ENCODE data around the gene ADAMTS16.
"Not testable (repeated sequence)": the region's sequence is repeated elsewhere in the genome, so short reads cannot be mapped to it uniquely, and the experiment has no call there.

ADAMTS16 gene, protein sequence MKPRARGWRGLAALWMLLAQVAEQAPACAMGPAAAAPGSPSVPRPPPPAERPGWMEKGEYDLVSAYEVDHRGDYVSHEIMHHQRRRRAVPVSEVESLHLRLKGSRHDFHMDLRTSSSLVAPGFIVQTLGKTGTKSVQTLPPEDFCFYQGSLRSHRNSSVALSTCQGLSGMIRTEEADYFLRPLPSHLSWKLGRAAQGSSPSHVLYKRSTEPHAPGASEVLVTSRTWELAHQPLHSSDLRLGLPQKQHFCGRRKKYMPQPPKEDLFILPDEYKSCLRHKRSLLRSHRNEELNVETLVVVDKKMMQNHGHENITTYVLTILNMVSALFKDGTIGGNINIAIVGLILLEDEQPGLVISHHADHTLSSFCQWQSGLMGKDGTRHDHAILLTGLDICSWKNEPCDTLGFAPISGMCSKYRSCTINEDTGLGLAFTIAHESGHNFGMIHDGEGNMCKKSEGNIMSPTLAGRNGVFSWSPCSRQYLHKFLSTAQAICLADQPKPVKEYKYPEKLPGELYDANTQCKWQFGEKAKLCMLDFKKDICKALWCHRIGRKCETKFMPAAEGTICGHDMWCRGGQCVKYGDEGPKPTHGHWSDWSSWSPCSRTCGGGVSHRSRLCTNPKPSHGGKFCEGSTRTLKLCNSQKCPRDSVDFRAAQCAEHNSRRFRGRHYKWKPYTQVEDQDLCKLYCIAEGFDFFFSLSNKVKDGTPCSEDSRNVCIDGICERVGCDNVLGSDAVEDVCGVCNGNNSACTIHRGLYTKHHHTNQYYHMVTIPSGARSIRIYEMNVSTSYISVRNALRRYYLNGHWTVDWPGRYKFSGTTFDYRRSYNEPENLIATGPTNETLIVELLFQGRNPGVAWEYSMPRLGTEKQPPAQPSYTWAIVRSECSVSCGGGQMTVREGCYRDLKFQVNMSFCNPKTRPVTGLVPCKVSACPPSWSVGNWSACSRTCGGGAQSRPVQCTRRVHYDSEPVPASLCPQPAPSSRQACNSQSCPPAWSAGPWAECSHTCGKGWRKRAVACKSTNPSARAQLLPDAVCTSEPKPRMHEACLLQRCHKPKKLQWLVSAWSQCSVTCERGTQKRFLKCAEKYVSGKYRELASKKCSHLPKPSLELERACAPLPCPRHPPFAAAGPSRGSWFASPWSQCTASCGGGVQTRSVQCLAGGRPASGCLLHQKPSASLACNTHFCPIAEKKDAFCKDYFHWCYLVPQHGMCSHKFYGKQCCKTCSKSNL

DNA sequence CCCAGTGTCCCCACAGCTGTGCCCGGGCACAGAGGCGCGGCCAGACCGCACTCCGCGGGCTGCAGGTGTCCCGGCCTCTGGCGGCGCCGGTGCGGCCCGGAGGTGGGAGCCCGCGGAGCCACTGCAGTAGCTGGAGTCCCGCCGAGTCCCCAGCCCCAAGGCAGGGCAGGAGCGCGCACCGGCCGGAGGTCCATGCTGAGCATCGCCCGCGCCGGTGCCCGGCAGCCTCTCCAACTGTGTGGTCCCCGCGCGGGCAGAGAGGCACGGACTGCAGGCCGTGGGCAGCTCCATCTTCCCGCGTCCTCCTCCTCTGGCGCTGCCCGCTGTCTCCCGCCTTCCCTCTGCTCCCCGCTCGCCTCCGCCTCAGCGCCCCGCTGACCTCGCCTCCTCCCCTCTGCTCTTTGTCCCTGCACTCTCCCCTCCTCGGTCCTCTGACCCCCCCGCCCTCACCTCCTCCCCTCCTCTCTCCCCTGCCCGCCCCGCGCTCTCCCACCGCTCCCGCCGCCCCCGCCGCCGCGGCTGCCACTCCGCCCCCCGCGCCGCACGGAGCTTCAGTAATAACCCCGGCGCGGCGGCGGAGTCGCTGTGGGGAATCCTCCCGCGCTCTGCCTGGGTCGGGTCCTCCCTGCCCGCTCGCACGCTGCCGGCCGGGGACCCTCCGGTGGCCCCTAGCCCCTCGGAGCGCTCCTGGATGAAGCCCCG is at the start of gene ADAMTS16:
TSS of gene ADAMTS16 (plus strand) at position 554 of the 702 bp plus-strand sequence. CDS start at position 692, 138 bp downstream.
- no peak for DNase-seq

DNA sequence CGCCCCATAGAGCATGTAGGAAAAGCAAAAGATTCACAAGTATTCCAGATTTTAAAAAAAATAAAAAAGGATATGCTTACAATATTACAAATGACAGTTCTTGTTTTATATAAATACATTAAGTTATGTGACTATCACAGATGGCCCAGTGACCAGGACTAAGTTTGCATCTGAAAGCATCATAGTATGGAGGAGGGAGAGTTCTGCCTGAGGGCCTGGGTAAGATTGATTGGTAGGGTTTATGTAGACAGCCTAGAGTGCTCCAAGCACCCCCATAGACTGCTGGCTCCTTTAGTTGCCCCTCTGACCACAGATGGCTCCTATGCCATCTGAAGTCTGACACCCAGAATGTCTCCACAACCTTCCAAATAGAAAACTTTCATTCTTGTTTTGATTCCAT is 48.0 kb upstream of the ADAMTS16 start:
- DNase-seq: no peak

DNA sequence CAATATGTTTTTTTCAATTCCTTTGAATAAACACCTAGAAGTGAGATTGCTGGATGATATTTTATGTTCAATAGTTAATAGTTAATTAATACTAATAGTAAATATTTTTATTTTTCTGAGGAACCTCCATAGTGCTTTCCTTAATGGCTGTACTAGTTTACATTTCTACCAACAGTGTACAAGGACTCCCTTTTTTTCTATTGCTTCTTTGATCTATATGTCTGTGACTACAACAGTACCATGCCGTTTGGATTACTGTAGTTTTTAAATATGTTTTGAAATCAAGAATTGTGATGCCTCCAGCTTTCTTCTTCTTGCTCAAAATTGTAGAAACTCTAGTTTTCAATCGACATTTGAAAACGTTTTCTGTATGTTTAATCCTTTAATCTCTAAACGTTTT is 39.5 kb upstream of the ADAMTS16 start:
- no peak for DNase-seq

DNA sequence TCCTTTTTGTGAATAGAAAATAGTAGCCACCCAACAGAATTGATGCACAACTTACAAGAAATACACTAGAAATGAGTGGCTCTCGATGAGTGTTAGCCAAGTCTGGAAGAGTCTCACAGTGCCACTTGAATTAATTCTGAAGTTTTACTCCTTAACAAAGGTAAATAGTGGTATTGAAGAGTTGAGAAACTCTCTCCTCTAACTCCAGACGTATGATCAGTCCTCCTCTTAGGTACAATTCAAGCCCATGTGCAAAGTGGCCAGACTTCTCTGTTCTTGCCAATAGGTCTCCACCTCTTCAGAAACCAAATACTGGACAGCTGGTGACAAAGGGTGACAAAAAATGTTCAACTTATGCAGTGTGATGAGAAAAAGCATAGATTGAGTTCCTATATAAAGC is 38.5 kb upstream of the ADAMTS16 start:
- no peak for DNase-seq

DNA sequence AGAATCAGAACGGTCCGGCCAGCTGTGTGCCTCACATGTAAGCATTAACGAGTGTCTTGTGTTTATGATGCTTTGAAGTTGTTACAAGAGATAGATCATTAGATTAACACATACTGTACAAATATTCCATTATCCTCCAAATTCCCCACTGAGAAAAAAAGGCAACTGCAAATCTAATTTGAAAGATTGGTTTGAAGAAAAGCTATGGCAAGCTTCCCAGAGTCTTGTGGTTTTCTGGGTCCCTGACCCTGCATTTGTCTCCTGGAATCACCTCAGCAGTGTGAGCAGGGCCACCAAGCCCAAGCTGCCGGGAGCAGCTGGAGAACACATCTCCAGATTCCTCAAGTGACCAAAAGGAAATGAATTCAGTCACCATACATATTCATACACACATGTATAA is 36.9 kb upstream of the ADAMTS16 start:
- DNase-seq: no peak

DNA sequence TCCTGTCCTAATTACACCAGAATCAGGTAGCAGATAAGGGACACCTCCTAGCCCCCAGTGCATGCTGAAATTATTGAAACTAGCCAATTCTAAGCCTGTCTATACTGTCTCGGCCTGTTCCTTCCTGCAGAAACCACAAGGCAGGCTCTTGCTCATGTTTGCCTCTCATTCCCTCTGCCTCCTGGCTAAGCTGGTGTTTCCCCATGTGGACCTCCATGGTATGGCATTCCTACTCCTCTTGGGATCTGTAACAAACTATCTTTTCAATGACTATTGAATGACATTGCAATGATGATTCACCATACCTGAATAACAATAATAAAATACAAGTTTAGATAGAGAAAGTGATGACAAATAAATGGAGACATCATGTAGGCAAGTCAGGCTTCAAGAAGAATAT is 35.6 kb upstream of the ADAMTS16 start:
- no peak for DNase-seq

DNA sequence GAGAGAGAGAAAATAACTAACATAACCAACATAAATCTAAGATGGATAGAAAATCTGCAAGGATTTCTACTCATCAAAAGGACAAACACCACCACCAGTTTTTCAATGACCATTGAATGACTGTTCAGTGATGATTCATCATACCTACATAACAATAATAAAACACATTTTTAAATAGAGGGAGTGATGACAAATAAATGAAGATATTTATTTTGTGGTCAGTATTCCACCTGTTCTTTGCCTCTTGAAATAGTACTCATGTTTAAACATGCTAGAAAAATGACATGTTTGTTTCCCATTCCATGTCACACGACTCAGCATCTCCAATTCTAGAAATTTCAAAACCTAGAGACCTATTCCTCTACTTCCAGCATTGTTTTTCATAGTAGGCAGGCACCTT is 34.6 kb upstream of the ADAMTS16 start:
- no peak for DNase-seq

DNA sequence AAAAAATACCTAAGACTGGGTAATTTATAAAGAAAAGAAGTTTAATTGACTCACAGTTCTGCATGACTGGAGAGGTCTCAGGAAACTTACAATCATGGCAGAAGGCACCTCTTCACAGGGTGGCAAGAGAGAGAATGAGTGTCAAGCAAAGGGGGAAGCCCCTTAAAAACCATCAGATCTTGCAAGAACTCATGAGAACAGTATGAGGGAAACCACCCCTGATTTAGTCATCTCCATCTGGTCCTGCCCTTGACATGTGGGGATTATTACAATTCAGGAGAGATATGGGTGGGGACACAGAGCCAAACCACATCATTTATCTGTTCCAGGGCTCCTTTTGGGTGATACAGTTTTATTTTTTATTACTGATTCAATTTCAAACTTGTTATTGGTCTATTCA is 23.2 kb upstream of the ADAMTS16 start:
- DNase-seq: no peak

DNA sequence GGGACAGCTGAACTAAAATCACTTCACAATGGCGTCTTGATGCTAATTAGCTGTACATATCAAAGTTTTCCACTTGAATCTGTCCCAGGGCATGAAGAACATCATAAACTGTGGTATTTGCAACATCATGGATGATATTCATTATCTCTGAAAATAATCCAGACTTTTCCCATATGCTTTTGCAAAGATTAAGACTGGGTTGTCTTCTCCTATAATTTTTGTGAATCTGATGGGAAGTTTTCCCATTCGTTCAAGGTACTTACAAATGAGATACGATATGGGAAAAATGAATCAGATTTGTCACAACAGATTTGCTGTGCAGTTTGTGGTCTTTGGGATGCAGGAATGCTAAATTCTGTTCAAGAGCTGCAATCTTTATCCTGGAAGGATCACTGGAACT is 17.4 kb upstream of the ADAMTS16 start:
- DNase-seq: no peak

DNA sequence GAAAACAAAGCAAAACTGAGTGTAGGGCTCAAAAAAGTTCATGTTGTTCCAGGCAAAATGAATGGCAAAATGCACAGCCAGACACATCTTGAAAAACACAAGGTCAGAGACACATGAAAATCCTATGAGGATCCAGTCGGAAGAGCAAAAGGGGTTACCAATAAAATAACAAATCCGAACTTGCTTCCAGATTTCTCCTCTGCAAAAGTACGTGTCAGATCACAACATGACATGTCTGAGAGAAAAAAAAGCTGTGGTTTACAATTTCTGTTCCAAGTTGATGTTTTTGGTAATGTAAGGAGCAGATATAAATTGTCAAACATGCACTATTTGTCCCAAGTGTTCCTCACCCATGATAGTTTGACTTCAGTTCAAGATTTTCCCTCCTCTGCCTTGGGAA is 15.9 kb upstream of the ADAMTS16 start:
- DNase-seq: no peak

DNA sequence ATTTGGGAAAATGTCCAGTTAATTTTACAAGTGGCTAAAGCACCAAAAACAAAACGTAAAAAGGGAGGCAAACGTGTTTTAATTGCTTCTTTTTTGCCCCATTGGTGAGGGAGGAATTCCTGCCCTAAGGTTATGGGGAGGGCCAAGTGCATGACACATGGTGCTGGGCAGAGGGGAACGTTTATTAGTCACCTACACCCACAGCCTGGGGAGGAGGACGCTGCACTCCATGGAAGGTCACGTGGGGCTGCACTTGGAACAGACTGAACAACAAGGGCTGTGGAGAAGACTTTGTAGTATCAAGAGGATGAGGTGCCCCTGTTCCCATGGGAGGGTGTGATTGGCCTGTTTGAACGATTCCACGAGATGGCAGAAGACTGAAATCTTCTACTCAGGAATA is 13.7 kb upstream of the ADAMTS16 start:
- DNase-seq: no peak

DNA sequence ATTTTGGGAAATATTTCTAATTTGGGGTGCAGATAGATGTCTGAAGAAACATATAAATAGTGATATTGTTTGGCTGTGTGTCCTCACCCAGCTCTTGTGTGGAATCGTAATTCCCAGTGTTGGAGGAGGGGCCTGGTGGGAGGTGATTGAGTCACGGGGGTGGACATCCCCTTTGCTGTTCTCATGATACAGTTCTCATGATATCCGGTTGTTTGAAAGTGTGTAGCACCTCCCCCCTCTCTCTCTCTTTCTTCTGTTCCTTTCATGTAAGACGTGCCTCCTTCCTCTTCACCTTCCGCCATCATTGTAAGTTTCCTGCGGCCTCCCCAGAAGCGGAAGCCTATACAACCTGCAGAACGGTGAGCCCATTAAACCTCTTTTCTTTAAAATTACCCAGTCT is 11.4 kb upstream of the ADAMTS16 start:
- DNase-seq: no peak

DNA sequence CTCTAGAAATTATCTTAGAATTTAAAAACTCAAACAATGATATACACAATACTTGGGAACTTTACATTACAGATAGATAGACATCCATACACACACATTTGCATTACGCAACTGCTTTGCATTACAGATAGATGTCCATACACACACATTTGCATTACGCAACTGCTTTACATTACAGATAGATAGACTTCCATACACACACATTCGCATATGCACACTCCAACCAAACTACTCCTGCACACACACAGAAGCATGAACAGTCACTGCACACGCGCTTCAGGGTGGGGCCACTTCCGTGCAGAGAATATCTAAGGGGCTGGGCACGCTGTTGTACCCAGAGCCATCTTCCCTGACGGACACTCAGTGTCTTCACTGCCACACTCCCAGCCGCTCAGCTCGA is 7.9 kb upstream of the ADAMTS16 start:
- no peak for DNase-seq

DNA sequence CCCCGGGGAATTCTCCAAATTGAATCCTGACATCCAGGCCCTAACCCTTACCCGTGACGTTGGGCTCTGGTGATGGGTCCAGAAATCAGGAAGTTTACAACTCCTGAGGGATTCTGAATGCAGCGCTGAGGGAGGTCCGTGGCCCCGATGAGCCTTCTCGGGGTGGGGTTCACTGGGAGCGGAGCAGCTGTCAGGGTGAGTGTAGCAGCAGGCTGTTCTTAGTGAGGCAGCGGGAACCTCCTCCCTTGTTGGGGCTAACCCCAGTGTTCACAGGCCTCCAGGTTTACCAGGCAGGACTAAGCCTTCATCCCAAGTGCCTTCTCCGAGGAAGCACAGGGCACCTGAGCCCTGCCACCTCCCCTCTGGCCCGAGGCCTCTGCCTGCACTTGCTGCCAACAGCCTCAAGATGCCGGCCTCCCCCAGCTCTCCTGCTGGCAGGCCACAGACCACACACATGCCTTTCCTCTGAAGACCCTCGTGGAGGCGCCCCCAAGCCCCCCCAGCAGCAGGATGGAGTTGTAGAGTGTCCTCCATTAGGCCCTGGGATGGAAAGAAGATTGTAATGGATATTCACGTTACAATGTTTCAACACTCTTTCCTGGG is 7.3 kb upstream of the ADAMTS16 start:
- no peak for DNase-seq

DNA sequence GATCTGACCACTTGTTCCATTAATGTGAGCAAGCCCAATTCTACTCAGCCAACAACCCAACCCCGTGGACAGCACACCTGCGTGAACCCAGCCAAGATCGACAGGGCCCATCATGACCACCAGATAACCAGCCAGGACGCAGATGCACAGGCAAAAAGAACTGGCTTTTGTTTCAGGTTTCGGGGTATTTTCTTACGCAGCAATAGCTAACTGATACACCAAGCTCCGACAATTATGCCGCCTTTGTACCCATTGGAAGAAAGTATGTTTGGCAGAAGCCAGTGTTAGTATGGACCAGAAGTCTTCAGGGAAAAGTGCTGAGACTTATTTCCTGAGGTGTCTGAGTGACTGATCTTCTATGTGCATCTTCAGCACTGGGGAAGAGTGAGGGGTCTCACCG is 6.0 kb upstream of the ADAMTS16 start:
- no peak for DNase-seq

DNA sequence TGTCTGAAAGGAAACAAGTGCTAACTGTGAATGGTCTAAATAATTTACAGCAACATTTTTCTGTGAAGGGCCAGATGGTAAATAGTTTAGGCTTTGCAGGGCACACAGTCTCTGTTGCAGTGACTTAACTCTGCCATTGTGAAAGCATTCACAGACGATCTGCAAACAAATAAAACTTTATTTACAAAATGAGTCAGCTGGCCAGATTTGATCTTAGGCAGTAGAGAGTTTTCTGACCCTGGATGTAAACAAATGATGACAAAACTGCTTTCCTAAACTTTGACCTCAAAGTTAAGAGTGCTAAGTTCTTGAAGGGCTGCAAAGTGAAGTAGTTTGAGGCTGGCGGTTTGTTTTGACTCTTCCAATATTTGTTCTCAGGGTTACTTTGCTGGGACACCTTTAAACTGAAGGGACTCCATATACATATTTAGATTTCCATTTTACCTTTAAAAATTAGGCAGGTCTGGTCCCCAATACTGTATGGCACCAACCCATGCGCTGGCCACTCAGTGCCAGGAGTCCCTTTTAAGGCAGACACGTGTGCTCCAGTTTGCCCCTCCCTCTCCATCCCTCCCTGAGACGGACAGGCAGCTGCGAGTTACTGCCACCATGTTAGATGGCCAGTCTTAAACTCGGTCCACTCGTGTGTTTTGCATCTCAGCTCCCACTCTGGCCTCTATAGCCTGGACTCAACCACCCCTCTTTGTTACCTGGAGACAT is 4.0 kb upstream of the ADAMTS16 start:
- no peak for DNase-seq

DNA sequence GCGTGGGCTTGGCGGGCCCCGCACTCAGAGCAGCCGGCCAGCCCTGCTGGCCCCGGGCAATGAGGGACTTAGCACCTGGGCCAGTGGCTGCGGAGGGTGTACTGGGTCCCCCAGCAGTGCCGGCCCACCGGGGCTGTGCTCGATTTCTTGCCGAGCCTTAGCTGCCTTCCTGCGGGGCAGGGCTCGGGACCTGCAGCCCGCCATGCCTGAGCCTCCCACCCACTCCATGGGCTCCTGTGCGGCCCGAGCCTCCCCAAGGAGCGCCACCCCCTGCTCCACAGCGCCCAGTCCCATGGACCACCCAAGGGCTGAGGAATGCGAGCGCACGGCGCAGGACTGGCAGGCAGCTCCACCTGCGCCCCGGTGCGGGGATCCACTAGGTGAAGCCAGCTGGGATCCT is 2.3 kb upstream of the ADAMTS16 start:
- not testable (repeated sequence) for DNase-seq

DNA sequence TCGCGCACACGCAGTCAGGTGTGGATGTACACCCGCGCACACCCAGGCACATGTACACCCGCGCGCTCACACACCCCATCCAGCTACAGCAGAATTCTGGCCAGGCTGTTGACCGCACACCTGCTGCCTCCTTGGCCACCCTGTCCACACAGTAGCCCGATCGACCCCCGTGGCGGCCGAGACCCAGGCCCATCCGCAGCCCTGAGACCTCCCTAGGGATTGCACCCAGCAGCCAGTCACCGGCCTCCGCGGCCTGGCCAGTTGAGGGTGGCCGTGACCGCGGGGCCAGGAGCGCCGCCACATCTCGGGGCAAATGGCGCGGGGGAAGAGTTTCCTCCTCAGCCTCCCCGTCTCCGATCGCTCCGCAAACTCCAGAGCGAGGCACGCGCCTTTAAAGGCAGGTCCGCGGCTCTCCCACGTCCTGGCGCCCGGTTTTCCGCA is 774 bp upstream of the ADAMTS16 start:
- no peak for DNase-seq

DNA sequence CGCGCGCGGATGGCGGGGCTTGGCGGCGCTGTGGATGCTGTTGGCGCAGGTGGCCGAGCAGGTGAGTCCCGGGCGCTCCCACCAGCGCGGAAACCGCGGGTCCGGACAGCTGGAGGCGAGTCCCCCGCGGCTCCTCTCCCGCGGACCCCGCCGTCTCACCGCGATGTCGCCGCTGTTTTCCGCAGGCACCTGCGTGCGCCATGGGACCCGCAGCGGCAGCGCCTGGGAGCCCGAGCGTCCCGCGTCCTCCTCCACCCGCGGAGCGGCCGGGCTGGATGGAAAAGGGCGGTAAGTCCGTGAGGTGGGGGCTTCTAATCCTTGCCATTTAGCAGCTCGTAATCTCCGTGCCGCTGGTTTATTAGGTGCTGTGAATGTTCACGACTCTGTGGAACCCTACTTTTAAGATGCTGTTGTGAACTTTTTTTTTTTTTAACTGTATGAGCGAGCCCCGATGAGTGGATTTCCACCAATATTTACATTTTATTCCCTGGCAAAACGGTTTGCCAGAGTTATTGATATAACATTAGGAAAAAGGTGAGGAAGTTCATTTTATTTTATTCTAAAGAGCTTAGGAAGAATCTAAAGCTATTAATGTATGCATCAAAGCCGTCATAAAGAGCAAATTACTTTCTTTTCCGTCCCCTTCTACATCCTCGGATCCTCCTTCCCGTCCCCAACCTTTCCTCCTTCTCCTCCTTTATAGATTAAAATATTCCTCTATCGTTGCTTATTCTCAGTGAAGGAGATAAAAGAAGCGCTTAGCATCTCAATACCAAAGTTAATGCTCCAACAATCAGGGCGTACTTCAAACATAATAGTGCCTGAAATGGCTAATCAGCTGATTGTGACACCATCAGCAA is 579 bp downstream of the ADAMTS16 start:
- no peak for DNase-seq

DNA sequence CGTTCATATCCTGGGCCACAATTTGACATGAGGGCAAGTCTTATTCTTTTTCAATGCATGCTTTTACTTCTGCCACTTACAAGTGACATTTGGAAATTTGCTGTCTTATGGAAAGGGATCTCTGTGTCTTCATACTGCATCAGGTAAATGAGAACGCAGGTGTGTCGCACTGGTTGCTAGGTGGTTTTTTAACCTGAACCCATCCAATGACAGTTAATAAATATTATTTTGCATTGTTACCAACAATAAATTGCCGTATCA is 1.1 kb downstream of the ADAMTS16 start:
- DNase-seq: no peak
